ENCODE measurements around the gene MGAT5. TPM values are rescaled to one million over a fixed set of nuclear protein-coding genes. Genes with fewer than 3 reads are reported as not detected.

MGAT5 gene
- total RNA-seq, 1 donor from 2014 or later, result 98.7 TPM

DNA sequence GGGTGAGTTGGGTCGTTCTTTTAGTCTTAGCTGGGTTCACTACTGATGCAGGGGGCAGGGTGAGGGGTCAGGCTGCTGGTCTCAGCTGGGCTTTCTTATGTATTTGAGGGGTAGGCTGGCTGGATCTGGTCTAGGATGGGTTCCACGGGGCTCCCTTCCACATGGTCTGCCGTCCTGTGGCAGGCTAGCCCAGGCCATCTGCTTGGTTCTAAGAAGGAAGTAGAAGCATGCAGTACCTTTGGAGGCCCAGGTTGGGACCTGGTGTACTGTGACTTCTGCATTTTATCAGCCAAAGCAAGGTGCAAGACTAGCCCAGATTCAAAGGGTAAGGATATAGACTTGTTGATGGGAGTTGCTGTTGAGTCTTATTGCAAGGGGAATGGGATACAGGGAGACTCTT lies 35.5 kb upstream of the MGAT5 start:
- H3K36me3 ChIP-seq, result no peaks in the 10 kb centered on the region
- TF ChIP-seq, protein P1, sequence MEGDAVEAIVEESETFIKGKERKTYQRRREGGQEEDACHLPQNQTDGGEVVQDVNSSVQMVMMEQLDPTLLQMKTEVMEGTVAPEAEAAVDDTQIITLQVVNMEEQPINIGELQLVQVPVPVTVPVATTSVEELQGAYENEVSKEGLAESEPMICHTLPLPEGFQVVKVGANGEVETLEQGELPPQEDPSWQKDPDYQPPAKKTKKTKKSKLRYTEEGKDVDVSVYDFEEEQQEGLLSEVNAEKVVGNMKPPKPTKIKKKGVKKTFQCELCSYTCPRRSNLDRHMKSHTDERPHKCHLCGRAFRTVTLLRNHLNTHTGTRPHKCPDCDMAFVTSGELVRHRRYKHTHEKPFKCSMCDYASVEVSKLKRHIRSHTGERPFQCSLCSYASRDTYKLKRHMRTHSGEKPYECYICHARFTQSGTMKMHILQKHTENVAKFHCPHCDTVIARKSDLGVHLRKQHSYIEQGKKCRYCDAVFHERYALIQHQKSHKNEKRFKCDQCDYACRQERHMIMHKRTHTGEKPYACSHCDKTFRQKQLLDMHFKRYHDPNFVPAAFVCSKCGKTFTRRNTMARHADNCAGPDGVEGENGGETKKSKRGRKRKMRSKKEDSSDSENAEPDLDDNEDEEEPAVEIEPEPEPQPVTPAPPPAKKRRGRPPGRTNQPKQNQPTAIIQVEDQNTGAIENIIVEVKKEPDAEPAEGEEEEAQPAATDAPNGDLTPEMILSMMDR (IDR thresholded peaks at IDR 0.05; ENCODE audit: borderline replicate concordance), result no peak
- H3K4me3 ChIP-seq, result no peak overlapping the region
- no peaks in the 10 kb centered on the region for H3K27me3 ChIP-seq (ENCODE audit: low read depth)
- H3K27ac ChIP-seq (replicated peaks), result peak overlapping the region; percentile 77
- intact Hi-C loops (cut with micrococcal nuclease), result no loop called here
- H3K9me3 ChIP-seq (replicated peaks), result peaks cover 3% of the 10 kb centered on the region
- DNase-seq, result no peak
- peaks cover 84% of the 10 kb centered on the region for H3K4me1 ChIP-seq

DNA sequence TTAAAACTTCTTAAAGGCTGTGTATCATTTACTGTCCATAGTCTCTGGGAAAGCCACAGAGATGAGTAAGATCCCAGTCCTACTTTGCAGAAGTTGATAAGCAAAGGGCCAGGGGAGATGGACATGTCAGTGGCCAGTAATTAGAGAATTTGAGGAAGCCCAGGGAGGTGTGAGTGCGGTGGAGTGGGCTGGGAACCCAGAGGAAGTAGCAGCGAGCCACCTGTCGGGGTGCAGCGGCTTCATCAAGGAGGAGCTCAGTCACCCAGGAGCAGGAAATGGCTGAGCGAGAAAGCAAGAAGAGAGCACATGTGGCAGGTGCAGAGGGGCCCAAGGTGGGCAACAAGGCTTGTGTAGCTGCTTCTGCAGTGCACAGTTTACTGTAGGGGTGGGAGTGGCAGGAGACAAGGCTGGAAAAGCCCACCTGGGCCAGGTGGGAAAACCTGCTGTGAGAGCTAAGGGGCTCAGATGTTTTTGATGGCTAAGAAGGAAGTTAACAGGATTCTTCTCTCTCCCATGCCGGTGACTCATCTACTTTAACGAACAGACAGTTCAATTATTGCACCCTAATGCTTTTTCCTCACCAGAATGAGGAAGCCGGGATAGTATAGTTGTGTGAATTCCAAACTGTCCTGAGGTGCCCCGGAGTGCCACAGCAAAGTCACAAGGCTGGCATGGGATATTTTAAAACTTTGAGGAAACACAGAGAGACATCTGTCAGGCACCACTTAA lies 34.8 kb upstream of the MGAT5 start:
- H3K4me1 ChIP-seq, result peaks cover 86% of the 10 kb centered on the region
- no peaks in the 10 kb centered on the region for H3K36me3 ChIP-seq
- peak overlapping the region; percentile 30 for H3K4me3 ChIP-seq
- TF ChIP-seq, protein P1 (IDR thresholded peaks at IDR 0.05; ENCODE audit: borderline replicate concordance), result no peak
- H3K9me3 ChIP-seq (replicated peaks), result peaks cover 3% of the 10 kb centered on the region
- H3K27me3 ChIP-seq (ENCODE audit: low read depth), result no peaks in the 10 kb centered on the region
- intact Hi-C loops (cut with micrococcal nuclease), result no loop called here
- no peak for DNase-seq
- H3K27ac ChIP-seq (replicated peaks), result peak overlapping the region; percentile 77

DNA sequence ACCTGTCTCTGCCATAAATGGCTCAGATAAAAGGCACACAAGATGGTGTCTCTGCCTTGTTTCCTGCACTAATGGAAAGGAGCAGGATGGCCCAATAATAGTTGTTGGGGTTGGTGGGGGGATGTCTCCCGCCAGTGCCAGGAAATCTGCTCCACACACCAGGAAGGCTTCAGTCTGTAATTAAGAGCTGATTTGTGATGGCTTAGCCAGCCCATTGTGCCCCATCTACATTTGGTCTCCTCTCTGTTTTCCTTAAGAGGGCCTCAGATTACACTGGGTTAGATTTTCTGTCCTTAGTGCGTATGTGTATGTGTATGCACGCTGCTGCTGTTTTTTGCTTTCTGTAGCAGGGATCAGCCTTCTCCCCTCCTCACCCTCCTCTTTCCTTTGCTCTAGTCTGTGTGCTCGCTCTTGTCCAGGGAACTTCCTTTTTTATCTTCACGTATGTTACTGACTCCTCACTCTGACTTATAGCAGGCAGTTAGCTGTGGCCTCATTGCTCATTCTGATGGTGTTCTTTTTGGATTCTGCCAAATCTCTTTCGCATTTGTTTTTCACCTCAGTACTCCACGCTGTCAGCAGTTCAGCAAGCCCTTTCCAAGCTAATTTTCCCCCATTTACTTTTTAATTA lies 33.4 kb upstream of the MGAT5 start:
- Histone ChIP-seq H3K27ac (replicated peaks) (peak overlapping the region; percentile 77), H3K4me3 (peak overlapping the region; percentile 30), H3K9me3 (replicated peaks) (no peaks in the 10 kb centered on the region), H3K27me3 (ENCODE audit: low read depth) (no peaks in the 10 kb centered on the region), H3K4me1 (peaks cover 89% of the 10 kb centered on the region), H3K36me3 (no peaks in the 10 kb centered on the region)
- DNase-seq, result no peak
- intact Hi-C loops (cut with micrococcal nuclease), result no loop called here
- TF ChIP-seq, protein P1 (IDR thresholded peaks at IDR 0.05; ENCODE audit: borderline replicate concordance), result no peak

DNA sequence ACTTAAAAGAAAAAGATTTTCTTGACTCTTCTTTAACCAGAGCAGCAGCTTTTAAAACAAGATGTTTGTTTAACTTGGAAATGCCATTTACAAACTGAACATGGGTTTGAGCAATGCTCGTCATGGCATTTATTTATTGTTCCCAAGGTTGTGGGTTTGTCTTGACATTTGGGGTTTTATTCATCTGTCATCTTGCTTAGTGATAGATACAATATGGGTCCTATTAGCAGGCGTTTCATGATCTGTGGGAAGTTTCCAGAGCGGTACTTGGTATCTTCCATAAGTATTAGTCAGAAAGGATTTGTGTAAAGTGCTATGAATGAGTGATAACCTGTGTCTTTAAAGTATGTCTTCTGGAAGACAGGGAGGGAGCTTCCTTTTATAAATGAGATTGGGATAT lies 29.9 kb upstream of the MGAT5 start:
- intact Hi-C loops (cut with micrococcal nuclease), result no loop called here
- Histone ChIP-seq H3K4me1 (peaks cover 74% of the 10 kb centered on the region), H3K4me3 (no peak overlapping the region), H3K9me3 (replicated peaks) (peaks cover 13% of the 10 kb centered on the region), H3K27me3 (ENCODE audit: low read depth) (no peaks in the 10 kb centered on the region), H3K27ac (replicated peaks) (no peak overlapping the region), H3K36me3 (no peaks in the 10 kb centered on the region)
- DNase-seq, result no peak
- TF ChIP-seq, protein P1 (IDR thresholded peaks at IDR 0.05; ENCODE audit: borderline replicate concordance), result no peak

DNA sequence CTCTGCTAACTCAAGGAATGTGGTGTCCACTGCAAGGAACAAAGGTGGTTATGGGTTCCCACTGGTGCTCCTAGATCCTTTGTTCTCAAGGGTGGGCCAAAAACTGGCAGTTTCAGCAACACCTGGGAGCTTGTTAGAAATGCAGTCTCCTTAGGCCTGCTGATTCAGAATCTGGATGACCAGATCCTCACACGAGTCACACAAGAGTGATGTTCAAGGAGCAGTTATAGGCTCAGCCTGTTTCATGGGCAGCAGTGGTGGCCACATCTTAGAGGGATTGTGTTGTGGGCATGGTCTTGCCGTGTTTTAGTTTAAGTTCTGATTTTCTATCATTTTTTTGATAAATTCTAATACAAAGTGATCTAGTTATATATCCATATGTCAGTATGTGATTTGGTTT lies 28.7 kb upstream of the MGAT5 start:
- Histone ChIP-seq H3K27me3 (ENCODE audit: low read depth) (no peaks in the 10 kb centered on the region), H3K9me3 (replicated peaks) (peaks cover 13% of the 10 kb centered on the region), H3K4me1 (peaks cover 67% of the 10 kb centered on the region), H3K27ac (replicated peaks) (no peak overlapping the region), H3K36me3 (no peaks in the 10 kb centered on the region), H3K4me3 (no peak overlapping the region)
- intact Hi-C loops (cut with micrococcal nuclease), result no loop called here
- TF ChIP-seq, protein P1 (IDR thresholded peaks at IDR 0.05; ENCODE audit: borderline replicate concordance), result no peak
- no peak for DNase-seq

Data from left ventricle myocardium inferior (tissue), 1 donor.